Heart left ventricle (tissue), 16 donors: Measurements from ENCODE around the gene ANKS3. TPM values are rescaled to one million over a fixed set of nuclear protein-coding genes. Genes with fewer than 3 reads are reported as not detected.

Experiments
- ATAC-seq, 4 donors: fragments of 200-7000 bp; cut with Tn5 transposase; one replicate each; pipeline ENCODE4 v1.9.1; 2020 to 2022; ENCODE audit warnings: moderate library complexity in 4 of 4, mild to moderate bottlenecking in 3 of 4, moderate number of reproducible peaks in 1 of 4
- DNase-seq, 5 donors: peaks; one replicate each; pipeline ENCODE4 v3.0.0-alpha.2; 2020
- H3K27ac ChIP-seq, 12 donors: fragments of 200-600 bp; sonication (generic) in 4 of 12; one replicate each; pipeline versions ENCODE4 v1.5.0 to v1.8.0; 2016 to 2022; ENCODE audit warnings: mild to moderate bottlenecking in 2 of 12
- H3K27me3 ChIP-seq, 9 donors: fragments of 200-600 bp; sonication (generic) in 2 of 9; one replicate each; pipeline versions ENCODE4 v1.5.1 to v1.8.0; 2016 to 2022; ENCODE audit warnings: mild to moderate bottlenecking in 3 of 9
- H3K36me3 ChIP-seq, 9 donors: fragments of 200-600 bp; sonication (generic) in 2 of 9; one replicate each; pipeline versions ENCODE4 v1.5.0 to v1.8.0; 2018 to 2022; ENCODE audit warnings: mild to moderate bottlenecking in 2 of 9
- H3K4me1 ChIP-seq, 12 donors: fragments of 200-600 bp; sonication (generic) in 4 of 12; one replicate each; pipeline versions ENCODE4 v1.5.0 to v1.8.0; 2016 to 2022; ENCODE audit warnings: mild to moderate bottlenecking in 3 of 12
- H3K4me3 ChIP-seq, 12 donors: fragments of 200-600 bp; sonication (generic) in 4 of 12; one replicate each; pipeline versions ENCODE4 v1.5.0 to v1.8.0; 2017 to 2022; ENCODE audit warnings: mild to moderate bottlenecking in 9 of 12, moderate library complexity in 4 of 12
- H3K9me3 ChIP-seq, 12 donors: fragments of 200-600 bp; sonication (generic) in 4 of 12; one replicate each; pipeline versions ENCODE4 v1.5.0 to v1.8.0; 2016 to 2022; ENCODE audit warnings: mild to moderate bottlenecking in 1 of 12
- CTCF ChIP-seq, 12 donors: fragments of 200-600 bp; sonication (generic) in 4 of 12; IDR thresholded peaks; one replicate each; pipeline versions ENCODE4 v1.5.0 to v1.8.0; 2018 to 2022; ENCODE audit warnings: antibody characterized with exemption in 12 of 12, mild to moderate bottlenecking in 5 of 12
- POLR2A ChIP-seq, 2 donors: fragments of 450-650 bp; IDR thresholded peaks; one replicate each; pipeline ENCODE4 v1.6.1; 2017; ENCODE audit warnings: antibody characterized with exemption in 2 of 2, mild to moderate bottlenecking in 2 of 2, moderate library complexity in 2 of 2
- WGBS, 4 donors: extraction: QIAGEN DNeasy Blood & Tissue Kit in 2 of 4; methylation state at CpG; one replicate each; pipeline versions ENCODE4 v1.1.5 to v1.1.7; 2013 to 2018; 5-methylcytosine and 5-hydroxymethylcytosine counted together
- intact Hi-C, 10 donors: fragments of 100-400 bp; cut with DNase I; formaldehyde crosslinking; loops; one replicate each; pipeline versions ENCODE4 v1.11.1 to v1.14.2; 2022
- polyA plus RNA-seq, 2 donors: library from polyadenylated mRNA; stranded (reverse); fragments of 200-250 nt; gene quantifications; one replicate each; pipeline ENCODE4 v1.2.3, GENCODE V29; 2013
- total RNA-seq, 9 donors: library from RNA; depleted of rRNA in 2 of 9; stranded (reverse); fragments of >200 nt in 2 of 9; fragmentation: NEBNext Ultra II Directional in 3 of 9; extraction: Animal tissue kit (Norgen Biotek cat#: 25700) in 3 of 9; gene quantifications; one replicate each; pipeline versions ENCODE4 v1.1.0 to v1.2.4, GENCODE V29; 2016 to 2023
- donor health status: ischemic (EF 13 %, LVEDD 7.1; RV severe dilation, severe dysfunction).
- donor health status: healthy with polysubstance abuse.
- donor health status: DM: no; HTN: yes; CAD: no.
- donor health status: DM: no; HTN: no; CAD: no.
- donor health status: ischemic (EF 25% LVEDD 6.9; RV normal size, moderate dysfunction).
- donor health status: ischemic (EF 25% LVEDD 5.7; RV mildly dilated, moderate dysfunction).
- donor health status: healthy.
- donor health status: DM: yes; HTN: yes; CAD: no.
- donor health status: ischemic (EF 35%, LVEDD 5.7; RV mildly dilated, moderate dysfunction).
- donor health status: nonischemic (EF 11% LVEDD 7.7; RV severe dilation, severe dysfunction).
- donor health status: DM: yes; HTN: yes; CAD: no.
- donor health status: PGD.
- donor health status: ischemic (EF 29% LVEDD 5.4; RV normal size, mild dysfunction).
- donor health status: nonischemic (EF 23%, LVEDD 6.1; RV moderate dilation, normal function).

ANKS3 gene
- total and polyA plus RNA-seq, 11 donors, result 5.1 to 12.7 (median 9.2) TPM

GRCh38 chr16:4754865-4755264 is 20.8 kb upstream of the ANKS3 start:
- Histone ChIP-seq H3K9me3 (peaks cover 0 to 9% (median 0%) of the 10 kb centered on the region in 12 donors), H3K4me3 (no peak overlapping the region), H3K27me3 (no peaks in the 10 kb centered on the region), H3K27ac (no peak overlapping the region), H3K36me3 (peaks cover 0 to 98% (median 93%) of the 10 kb centered on the region in 9 donors), H3K4me1 (no peaks in the 10 kb centered on the region)
- intact Hi-C loops, result no loop called here
- ATAC-seq (no peak), DNase-seq (no peak)
- 95 to 99% (median 98%) methylated on average over 4 of the region's 4 CpGs for WGBS, 4 donors
- TF ChIP-seq CTCF (IDR thresholded peaks at IDR 0.05) (no peak), POLR2A (IDR thresholded peaks at IDR 0.05) (no peak)

- no peak for TF ChIP-seq POLR2A (IDR thresholded peaks at IDR 0.05)
- TF ChIP-seq CTCF (IDR thresholded peaks at IDR 0.05), result no peak
- H3K9me3 ChIP-seq, result peaks cover 0 to 9% (median 0%) of the 10 kb centered on the region in 12 donors
- no peak overlapping the region for H3K27ac ChIP-seq
- WGBS, 4 donors, result 93 to 96% (median 96%) methylated on average over 11 of the region's 11 CpGs
- DNase-seq (no peak), ATAC-seq (no peak)
- H3K27me3 ChIP-seq, result no peaks in the 10 kb centered on the region
- no peaks in the 10 kb centered on the region for H3K4me1 ChIP-seq
- no peak overlapping the region for H3K4me3 ChIP-seq
- intact Hi-C loops, result no loop called here
- H3K36me3 ChIP-seq, result peaks cover 0 to 90% (median 84%) of the 10 kb centered on the region in 9 donors
Observed at GRCh38 chr16:4753227-4753626, 19.2 kb upstream of the ANKS3 start.

- ATAC-seq, result peak in 2 of 4 donors; percentile 5 to 15
- H3K4me3 ChIP-seq, result no peak overlapping the region
- H3K4me1 ChIP-seq, result peaks cover 0 to 2% (median 0%) of the 10 kb centered on the region in 12 donors
- H3K27ac ChIP-seq, result no peak overlapping the region
- H3K9me3 ChIP-seq, result peaks cover 0 to 9% (median 0%) of the 10 kb centered on the region in 12 donors
- intact Hi-C loops, result no loop called here
- H3K36me3 ChIP-seq, result peaks cover 0 to 84% (median 78%) of the 10 kb centered on the region in 9 donors
- peak in 1 of 5 donors; percentile 37 for DNase-seq
- TF ChIP-seq POLR2A (IDR thresholded peaks at IDR 0.05), result no peak
- no peak for TF ChIP-seq CTCF (IDR thresholded peaks at IDR 0.05)
- H3K27me3 ChIP-seq, result no peaks in the 10 kb centered on the region
- WGBS, 4 donors, result 93 to 98% (median 96%) methylated on average over 20 to 44 of the region's 44 CpGs
Observed at GRCh38 chr16:4752351-4753100, 18.5 kb upstream of the ANKS3 start.

- peaks cover 0 to 68% (median 63%) of the 10 kb centered on the region in 9 donors for H3K36me3 ChIP-seq
- peaks cover 0 to 15% (median 0%) of the 10 kb centered on the region in 12 donors for H3K4me1 ChIP-seq
- intact Hi-C loops, result no loop called here
- H3K27me3 ChIP-seq, result no peaks in the 10 kb centered on the region
- no peak overlapping the region for H3K4me3 ChIP-seq
- WGBS, 4 donors, result 78 to 91% (median 89%) methylated on average over 7 to 8 of the region's 8 CpGs
- DNase-seq (peak in 1 of 5 donors; percentile 2), ATAC-seq (no peak)
- H3K9me3 ChIP-seq, result peaks cover 0 to 8% (median 0%) of the 10 kb centered on the region in 12 donors
- no peak for TF ChIP-seq CTCF (IDR thresholded peaks at IDR 0.05)
- TF ChIP-seq POLR2A (IDR thresholded peaks at IDR 0.05), result no peak
- H3K27ac ChIP-seq, result no peak overlapping the region
Observed at GRCh38 chr16:4750896-4751295, 16.8 kb upstream of the ANKS3 start.
